Esophagus squamous epithelium (tissue), 5 donors: Measurements from ENCODE around the gene TAP2. TPM values are rescaled to one million over a fixed set of nuclear protein-coding genes. Genes with fewer than 3 reads are reported as not detected.
A peak's percentile ranks its signal among the peaks of the same experiment; 100 is the strongest.

Source experiments
- DNase-seq: peaks from one replicate; lab custom pipeline; 2025; lab: John Stamatoyannopoulos, UW
- H3K27ac ChIP-seq, 4 donors: fragments of 200-600 bp; sonication (generic); one replicate each; pipeline ENCODE4 v1.5.1; 2016 to 2019; ENCODE audit warnings: mild to moderate bottlenecking in 1 of 4
- H3K27me3 ChIP-seq, 4 donors: fragments of 200-600 bp; sonication (generic); 1 replicate in 3 of 4; 2 replicates in 1 of 4; pipeline versions ENCODE4 v1.5.1 to v1.6.0; 2017 to 2021; ENCODE audit warnings: antibody characterized with exemption in 1 of 4
- H3K36me3 ChIP-seq, 3 donors: fragments of 200-600 bp; sonication (generic); one replicate each; pipeline ENCODE4 v1.5.1; 2016 to 2019
- H3K4me1 ChIP-seq, 3 donors: fragments of 200-600 bp; sonication (generic); one replicate each; pipeline ENCODE4 v1.5.1; 2017 to 2019
- H3K4me3 ChIP-seq, 4 donors: fragments of 200-600 bp; sonication (generic); 1 replicate in 3 of 4; 2 replicates in 1 of 4; pipeline ENCODE4 v1.5.1; 2016 to 2019; ENCODE audit warnings: mild to moderate bottlenecking in 2 of 4, moderate library complexity in 1 of 4
- H3K9me3 ChIP-seq, 3 donors: fragments of 200-600 bp; sonication (generic); one replicate each; pipeline ENCODE4 v1.5.1; 2016 to 2019
- POLR2A ChIP-seq, 4 donors: fragments of 450-650 bp; IDR thresholded peaks; one replicate each; pipeline ENCODE4 v1.6.1; 2017; ENCODE audit warnings: antibody characterized with exemption in 4 of 4, mild to moderate bottlenecking in 4 of 4, moderate library complexity in 3 of 4
- WGBS, 2 donors: methylation state at CpG; one replicate each; pipeline ENCODE4 v1.1.5; 2018; 5-methylcytosine and 5-hydroxymethylcytosine counted together
- intact Hi-C: fragments of 100-400 bp; cut with DNase I; formaldehyde crosslinking; loops from one replicate; pipeline ENCODE4 v1.15.0; 2022
- total RNA-seq, 4 donors: library from RNA; depleted of rRNA; stranded (reverse); fragments of >200 nt; gene quantifications; one replicate each; pipeline ENCODE4 v1.1.0, GENCODE V29; 2016
- TF ChIP-seq, protein P1 (sequence below), 6 experiments: fragments of 450-650 bp in 4 of 6; fragments of 200-600 bp in 2 of 6; sonication (generic) in 2 of 6; IDR thresholded peaks; one replicate each; pipeline ENCODE4 v1.5.1; 2016 to 2019; ENCODE audit warnings: antibody characterized with exemption in 6 of 6, mild to moderate bottlenecking in 4 of 6, moderate library complexity in 4 of 6
- donor health status: DM: yes; HTN: yes; CAD: no.

Gene TAP2
- total RNA-seq: 10 to 100 TPM; 25.4 to 28.3 (median 26.7) TPM

DNA sequence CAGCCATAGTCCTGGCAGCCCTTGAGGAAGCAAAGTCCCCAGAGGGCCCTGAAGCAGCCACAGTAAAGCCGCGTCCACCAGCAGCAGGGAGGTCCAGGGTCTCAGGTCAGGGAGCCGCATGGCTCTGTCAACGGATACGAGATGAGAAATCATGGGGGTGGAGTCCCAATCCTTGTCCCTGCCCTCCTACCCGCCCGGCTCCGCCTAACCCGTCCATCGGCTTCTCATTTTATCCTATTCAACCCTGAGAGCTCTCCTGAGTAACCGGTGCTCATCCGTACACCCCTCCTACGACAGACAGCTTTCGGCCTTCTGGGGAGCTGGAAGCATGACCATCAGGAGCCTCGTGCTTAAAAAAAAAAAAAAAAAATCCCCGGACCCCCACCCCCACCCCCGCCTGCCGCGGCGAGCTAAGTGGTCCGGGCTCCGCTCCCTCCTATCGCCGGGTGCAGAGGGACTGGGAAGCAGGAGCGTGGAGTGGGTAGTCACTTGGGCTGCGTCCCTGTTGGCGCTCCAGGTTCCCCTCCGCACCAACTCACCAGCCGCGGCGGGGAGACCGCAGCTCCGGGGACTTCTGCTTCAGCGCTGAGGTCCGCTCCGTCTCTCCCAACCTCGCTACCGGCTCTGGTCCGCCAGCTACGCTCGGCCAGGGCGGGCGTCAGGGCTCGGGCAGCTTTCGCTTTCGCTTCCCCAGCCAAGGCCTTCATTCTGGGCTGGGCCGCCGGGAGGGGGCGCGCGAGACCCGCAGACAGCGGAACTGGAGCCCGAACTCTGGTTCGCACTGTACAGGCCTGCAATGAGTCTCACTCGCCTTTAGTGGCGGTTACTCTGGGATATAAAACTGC is at the start of gene TAP2:
TAP2 (minus strand) TSS at position 626 of the 845 bp plus-strand sequence; CDS start at position 120, 506 bp downstream.
- Histone ChIP-seq H3K27me3 (no peaks in the 10 kb centered on the region), H3K4me1 (peaks cover 9 to 48% (median 35%) of the 10 kb centered on the region in 3 donors), H3K27ac (peak within 1 kb of the TSS; percentile 93 to 98 (median 97)), H3K9me3 (no peaks in the 10 kb centered on the region), H3K4me3 (peak within 1 kb of the TSS; percentile 62 to 98 (median 83)), H3K36me3 (peaks cover 0 to 57% (median 11%) of the 10 kb centered on the region in 3 donors)
- intact Hi-C loops: no loop called here
- TF ChIP-seq POLR2A (IDR thresholded peaks at IDR 0.05): peak in 3 of 4 donors; percentile 32 to 63 (median 57)
- TF ChIP-seq, protein P1, sequence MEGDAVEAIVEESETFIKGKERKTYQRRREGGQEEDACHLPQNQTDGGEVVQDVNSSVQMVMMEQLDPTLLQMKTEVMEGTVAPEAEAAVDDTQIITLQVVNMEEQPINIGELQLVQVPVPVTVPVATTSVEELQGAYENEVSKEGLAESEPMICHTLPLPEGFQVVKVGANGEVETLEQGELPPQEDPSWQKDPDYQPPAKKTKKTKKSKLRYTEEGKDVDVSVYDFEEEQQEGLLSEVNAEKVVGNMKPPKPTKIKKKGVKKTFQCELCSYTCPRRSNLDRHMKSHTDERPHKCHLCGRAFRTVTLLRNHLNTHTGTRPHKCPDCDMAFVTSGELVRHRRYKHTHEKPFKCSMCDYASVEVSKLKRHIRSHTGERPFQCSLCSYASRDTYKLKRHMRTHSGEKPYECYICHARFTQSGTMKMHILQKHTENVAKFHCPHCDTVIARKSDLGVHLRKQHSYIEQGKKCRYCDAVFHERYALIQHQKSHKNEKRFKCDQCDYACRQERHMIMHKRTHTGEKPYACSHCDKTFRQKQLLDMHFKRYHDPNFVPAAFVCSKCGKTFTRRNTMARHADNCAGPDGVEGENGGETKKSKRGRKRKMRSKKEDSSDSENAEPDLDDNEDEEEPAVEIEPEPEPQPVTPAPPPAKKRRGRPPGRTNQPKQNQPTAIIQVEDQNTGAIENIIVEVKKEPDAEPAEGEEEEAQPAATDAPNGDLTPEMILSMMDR (IDR thresholded peaks at IDR 0.05): peak; percentile 87 to 99 (median 98)
- 0 to 1% methylated on average over 17 to 29 of the region's 57 CpGs for WGBS, 2 donors
- peak; percentile 67 for DNase-seq

DNA sequence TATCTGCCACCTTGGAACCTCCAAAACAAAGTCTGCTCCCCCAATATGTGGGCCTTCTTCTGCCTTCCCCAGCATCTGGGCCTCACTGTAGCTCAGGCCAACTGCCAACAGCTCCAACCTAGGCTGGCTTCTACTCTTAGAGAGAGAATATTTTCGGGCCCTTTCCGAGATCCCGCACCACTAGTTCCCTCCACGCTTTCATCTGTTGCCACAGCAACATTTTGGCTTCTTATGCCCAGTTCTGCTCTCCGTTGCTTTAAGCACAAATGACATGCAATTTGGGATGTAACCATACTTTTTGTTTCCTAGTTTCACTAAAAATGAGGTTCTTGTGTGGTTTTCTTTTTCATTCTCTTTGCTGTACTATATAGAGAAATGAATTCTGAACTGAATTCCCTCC is 49.1 kb upstream of the TAP2 start:
- Histone ChIP-seq H3K4me3 (no peak overlapping the region), H3K4me1 (peaks cover 0 to 19% (median 10%) of the 10 kb centered on the region in 3 donors), H3K27ac (peak overlapping the region in 2 of 4 donors; percentile 34 to 47), H3K36me3 (no peaks in the 10 kb centered on the region), H3K27me3 (no peaks in the 10 kb centered on the region), H3K9me3 (no peaks in the 10 kb centered on the region)
- 68 to 83% methylated on average over 5 of the region's 5 CpGs for WGBS, 2 donors
- TF ChIP-seq, protein P1 (IDR thresholded peaks at IDR 0.05): no peak
- TF ChIP-seq POLR2A (IDR thresholded peaks at IDR 0.05): no peak
- DNase-seq: no peak
- intact Hi-C loops: loop anchor here (10.0 kb wide), 1 partner anchor 47 kb away; no protein-coding TSS in a partner anchor

DNA sequence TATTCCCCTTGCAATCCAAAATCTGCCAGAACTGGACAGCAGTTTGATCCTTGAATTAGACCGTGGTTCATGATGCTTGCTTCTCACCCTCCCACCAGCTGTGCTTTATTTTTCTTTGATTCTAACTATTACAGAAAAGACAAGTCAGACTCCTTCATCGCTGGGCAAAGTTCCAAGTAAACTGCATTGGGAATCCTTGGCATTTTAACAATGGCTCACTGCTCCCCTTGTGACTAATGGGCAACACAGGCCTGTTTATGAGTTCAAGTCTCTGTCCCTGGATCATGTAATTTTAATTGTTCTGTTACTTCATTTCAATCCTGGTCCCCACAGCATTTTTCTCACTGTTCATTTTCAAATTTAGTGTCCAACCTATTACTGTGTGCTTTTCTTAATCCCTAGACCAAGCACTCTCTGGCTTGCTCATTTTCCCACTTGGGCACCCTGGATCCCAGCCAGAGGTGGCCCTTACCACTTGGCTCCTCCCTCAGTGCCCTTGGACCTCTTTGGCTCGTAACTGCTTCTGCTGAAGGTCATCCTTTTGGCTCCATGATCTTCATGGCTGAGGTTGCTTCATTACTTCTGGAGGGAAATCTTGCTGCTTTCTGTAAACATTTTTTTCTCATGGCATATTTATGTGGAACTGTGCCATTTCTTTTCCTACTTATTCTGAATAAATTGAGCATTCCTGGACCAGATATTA is 48.3 kb upstream of the TAP2 start:
- WGBS, 2 donors: 37 to 39% methylated on average over 3 of the region's 3 CpGs
- H3K27me3 ChIP-seq: no peaks in the 10 kb centered on the region
- TF ChIP-seq, protein P1 (IDR thresholded peaks at IDR 0.05): no peak
- no peak for TF ChIP-seq POLR2A (IDR thresholded peaks at IDR 0.05)
- no peaks in the 10 kb centered on the region for H3K36me3 ChIP-seq
- no peak for DNase-seq
- no peaks in the 10 kb centered on the region for H3K9me3 ChIP-seq
- H3K27ac ChIP-seq: peak overlapping the region in 2 of 4 donors; percentile 34 to 47
- H3K4me3 ChIP-seq: no peak overlapping the region
- H3K4me1 ChIP-seq: peaks cover 0 to 19% (median 10%) of the 10 kb centered on the region in 3 donors
- intact Hi-C loops: loop anchor here (10.0 kb wide), 1 partner anchor 48 kb away; no protein-coding TSS in a partner anchor

DNA sequence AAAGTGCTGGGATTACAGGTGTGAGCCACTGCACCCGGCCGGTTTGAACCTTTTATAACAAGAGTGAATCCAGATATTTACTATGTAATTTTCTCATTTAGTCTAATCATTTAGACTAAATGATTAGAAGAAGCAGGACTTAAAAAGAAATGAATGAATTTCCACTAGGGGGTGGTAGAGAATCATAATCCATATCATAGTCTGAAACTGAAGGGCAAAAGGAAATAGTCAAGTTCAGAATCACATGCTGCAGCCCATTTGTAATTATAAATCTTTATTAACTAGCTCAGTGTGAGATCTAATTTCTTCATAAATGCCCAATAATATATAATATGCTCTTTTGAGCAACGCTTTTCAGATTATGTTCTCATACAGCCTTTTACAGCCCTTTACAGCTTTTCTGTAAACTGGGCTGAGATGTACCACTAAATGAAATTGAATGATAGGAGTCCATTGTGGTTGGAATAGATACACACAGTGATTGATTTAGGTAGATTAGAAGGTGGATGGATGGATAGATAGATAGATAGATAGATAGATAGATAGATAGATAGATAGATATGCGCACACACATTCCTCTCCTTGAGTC is 47.3 kb upstream of the TAP2 start:
- H3K27ac ChIP-seq: peak overlapping the region in 1 of 4 donors; percentile 47
- TF ChIP-seq, protein P1 (IDR thresholded peaks at IDR 0.05): peak; percentile 52 to 74 (median 62)
- TF ChIP-seq POLR2A (IDR thresholded peaks at IDR 0.05): no peak
- intact Hi-C loops: loop anchor here (10.0 kb wide), 1 partner anchor 49 kb away; no protein-coding TSS in a partner anchor
- H3K4me3 ChIP-seq: no peak overlapping the region
- H3K36me3 ChIP-seq: no peaks in the 10 kb centered on the region
- WGBS, 2 donors: 38 to 51% methylated on average over 4 of the region's 4 CpGs
- peaks cover 0 to 19% (median 10%) of the 10 kb centered on the region in 3 donors for H3K4me1 ChIP-seq
- no peaks in the 10 kb centered on the region for H3K9me3 ChIP-seq
- H3K27me3 ChIP-seq: no peaks in the 10 kb centered on the region
- DNase-seq: no peak
